Glutamatergic neuron (in vitro differentiated cells): ENCODE results near the gene ZNF804B. TPM values are rescaled to one million over a fixed set of nuclear protein-coding genes. Genes with fewer than 3 reads are reported as not detected.

Experiments
- DNase-seq: peaks from one replicate; pipeline ENCODE4 v3.0.0; 2022
- H3K27ac Mint-ChIP-seq: one replicate; pipeline ENCODE4 v1.8.0; 2020; ENCODE audit warnings: mild to moderate bottlenecking, mixed read lengths, inconsistent platforms; ENCODE audit not compliant: unreplicated experiment
- H3K27me3 Mint-ChIP-seq: one replicate; pipeline ENCODE4 v1.8.0; 2020; ENCODE audit warnings: mild to moderate bottlenecking, moderate library complexity, mixed read lengths, inconsistent platforms; ENCODE audit not compliant: unreplicated experiment
- H3K36me3 Mint-ChIP-seq: one replicate; pipeline ENCODE4 v1.8.0; 2020; ENCODE audit warnings: mild to moderate bottlenecking, mixed read lengths, inconsistent platforms; ENCODE audit not compliant: unreplicated experiment
- H3K4me1 Mint-ChIP-seq: one replicate; pipeline ENCODE4 v1.8.0; 2020; ENCODE audit warnings: mild to moderate bottlenecking, low read depth, mixed read lengths, inconsistent platforms; ENCODE audit not compliant: unreplicated experiment
- H3K4me3 Mint-ChIP-seq: one replicate; pipeline ENCODE4 v1.8.0; 2020; ENCODE audit warnings: mild to moderate bottlenecking, mixed read lengths, inconsistent platforms; ENCODE audit not compliant: unreplicated experiment
- H3K9me3 Mint-ChIP-seq: one replicate; pipeline ENCODE4 v1.8.0; 2020; ENCODE audit warnings: mild to moderate bottlenecking, moderate library complexity, mixed read lengths, inconsistent platforms; ENCODE audit not compliant: unreplicated experiment
- total RNA-seq: library from RNA; stranded (reverse); fragmentation: NEBNext Ultra II Directional; extraction: Animal tissue kit (Norgen Biotek cat#: 25700); gene quantifications from one replicate; pipeline ENCODE4 v1.2.1, GENCODE V29; 2021; ENCODE audit not compliant: unreplicated experiment
- TF ChIP-seq, protein P1 (sequence below): fragments of 200-600 bp; sonication (generic); IDR thresholded peaks from one replicate; pipeline ENCODE4 v1.5.0; 2021; ENCODE audit not compliant: partially characterized antibody, unreplicated experiment

ZNF804B gene
- total RNA-seq, 1 donor from 2014 or later = 0.10 TPM

DNA sequence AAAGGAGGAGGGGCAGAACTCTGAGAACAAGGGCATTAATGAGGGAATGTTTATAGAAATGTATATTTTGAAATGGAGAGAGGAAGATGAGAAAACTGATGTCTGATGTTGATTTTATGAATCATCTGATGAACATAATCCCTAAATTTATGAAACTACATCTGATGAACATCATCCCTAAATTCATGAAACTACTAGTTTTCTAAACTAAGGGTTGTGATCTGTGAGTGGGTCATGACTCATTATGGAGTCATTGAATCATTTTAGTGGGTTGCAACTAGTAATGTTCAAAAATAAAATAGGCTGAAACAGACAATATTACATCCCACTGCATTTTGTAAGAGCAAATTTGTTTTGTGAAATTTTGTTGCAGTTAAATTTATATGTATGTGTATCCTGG lies 478.7 kb downstream of the ZNF804B start:
- TF ChIP-seq, protein P1, sequence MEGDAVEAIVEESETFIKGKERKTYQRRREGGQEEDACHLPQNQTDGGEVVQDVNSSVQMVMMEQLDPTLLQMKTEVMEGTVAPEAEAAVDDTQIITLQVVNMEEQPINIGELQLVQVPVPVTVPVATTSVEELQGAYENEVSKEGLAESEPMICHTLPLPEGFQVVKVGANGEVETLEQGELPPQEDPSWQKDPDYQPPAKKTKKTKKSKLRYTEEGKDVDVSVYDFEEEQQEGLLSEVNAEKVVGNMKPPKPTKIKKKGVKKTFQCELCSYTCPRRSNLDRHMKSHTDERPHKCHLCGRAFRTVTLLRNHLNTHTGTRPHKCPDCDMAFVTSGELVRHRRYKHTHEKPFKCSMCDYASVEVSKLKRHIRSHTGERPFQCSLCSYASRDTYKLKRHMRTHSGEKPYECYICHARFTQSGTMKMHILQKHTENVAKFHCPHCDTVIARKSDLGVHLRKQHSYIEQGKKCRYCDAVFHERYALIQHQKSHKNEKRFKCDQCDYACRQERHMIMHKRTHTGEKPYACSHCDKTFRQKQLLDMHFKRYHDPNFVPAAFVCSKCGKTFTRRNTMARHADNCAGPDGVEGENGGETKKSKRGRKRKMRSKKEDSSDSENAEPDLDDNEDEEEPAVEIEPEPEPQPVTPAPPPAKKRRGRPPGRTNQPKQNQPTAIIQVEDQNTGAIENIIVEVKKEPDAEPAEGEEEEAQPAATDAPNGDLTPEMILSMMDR = no peak
- H3K27ac Mint-ChIP-seq = no peak overlapping the region
- no peaks in the 10 kb centered on the region for H3K36me3 Mint-ChIP-seq

GRCh38 chr7:89246196-89246595 lies 486.7 kb downstream of the ZNF804B start:
- H3K36me3 Mint-ChIP-seq = no peaks in the 10 kb centered on the region
- H3K4me3 Mint-ChIP-seq = no peak overlapping the region
- H3K27me3 Mint-ChIP-seq = no peaks in the 10 kb centered on the region
- TF ChIP-seq, protein P1 = no peak
- DNase-seq = no peak
- H3K9me3 Mint-ChIP-seq = no peaks in the 10 kb centered on the region
- no peak overlapping the region for H3K27ac Mint-ChIP-seq
- no peaks in the 10 kb centered on the region for H3K4me1 Mint-ChIP-seq

More for the DNA sequence above, 478.7 kb downstream of the ZNF804B start:
- no peaks in the 10 kb centered on the region for H3K27me3 Mint-ChIP-seq
- no peak overlapping the region for H3K4me3 Mint-ChIP-seq
- no peaks in the 10 kb centered on the region for H3K4me1 Mint-ChIP-seq
- no peaks in the 10 kb centered on the region for H3K9me3 Mint-ChIP-seq
- no peak for DNase-seq

DNA sequence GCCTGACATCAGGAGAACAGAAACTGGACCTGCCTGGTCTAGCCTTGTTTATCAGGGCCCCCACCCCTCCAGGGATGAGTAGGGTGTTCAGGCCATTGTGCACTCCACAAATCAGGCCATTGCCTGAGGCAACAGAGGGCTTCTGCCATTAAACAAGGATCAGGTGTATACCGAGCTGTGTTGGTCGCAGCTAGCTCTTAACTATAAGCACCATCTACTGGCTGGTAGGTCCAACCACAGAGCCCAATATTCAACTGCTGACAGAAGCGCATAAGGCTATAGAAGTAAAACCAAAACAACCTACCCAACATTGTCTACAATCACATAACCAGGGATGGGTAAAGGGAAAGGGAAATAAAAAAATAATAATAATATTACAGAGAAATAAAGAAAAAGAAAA lies 487.7 kb downstream of the ZNF804B start:
- Mint-ChIP-seq H3K27ac (no peak overlapping the region), H3K4me3 (no peak overlapping the region), H3K27me3 (no peaks in the 10 kb centered on the region), H3K4me1 (no peaks in the 10 kb centered on the region), H3K9me3 (no peaks in the 10 kb centered on the region), H3K36me3 (no peaks in the 10 kb centered on the region)
- TF ChIP-seq, protein P1 = no peak
- no peak for DNase-seq

DNA sequence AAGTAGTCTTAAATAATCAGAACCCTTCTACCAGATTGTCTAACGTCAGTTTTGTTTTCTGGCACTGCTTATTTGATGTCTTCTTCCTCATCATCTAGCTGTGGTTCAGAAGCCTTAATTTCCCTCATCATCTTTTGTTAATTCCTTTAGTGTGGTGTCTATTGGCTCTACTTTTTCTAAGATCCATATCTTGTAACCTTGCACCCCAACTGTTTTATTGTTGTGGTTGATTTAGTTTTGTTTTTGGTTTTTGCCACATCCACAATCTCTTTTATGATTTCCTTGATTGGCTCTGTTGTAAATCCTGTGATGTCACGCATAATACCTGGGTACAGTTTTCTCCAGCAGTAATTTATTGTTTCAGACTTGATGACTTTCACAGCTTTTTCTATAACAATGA lies 499.6 kb downstream of the ZNF804B start:
- TF ChIP-seq, protein P1 = no peak
- Mint-ChIP-seq H3K36me3 (no peaks in the 10 kb centered on the region), H3K27ac (no peak overlapping the region), H3K4me1 (no peaks in the 10 kb centered on the region), H3K4me3 (no peak overlapping the region), H3K27me3 (no peaks in the 10 kb centered on the region), H3K9me3 (peaks cover 2% of the 10 kb centered on the region)
- no peak for DNase-seq

DNA sequence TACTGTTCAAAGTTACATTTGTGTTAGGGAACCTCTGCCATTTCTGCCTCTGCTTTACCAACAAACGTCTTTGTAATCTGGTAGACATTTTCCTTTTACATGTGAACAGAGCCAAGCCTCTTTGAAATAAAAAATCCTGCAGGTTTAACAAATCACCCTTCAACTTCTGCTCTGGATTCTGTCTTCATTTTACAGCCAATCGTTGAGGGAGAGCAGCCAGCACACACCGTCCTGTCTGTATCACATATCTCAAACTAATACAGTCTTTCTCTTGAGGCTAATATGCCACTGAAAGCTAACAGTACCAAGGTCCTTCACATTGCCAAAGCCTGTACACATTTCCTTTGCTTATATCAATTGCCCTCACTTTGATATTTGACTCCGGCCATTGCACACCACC lies 504.6 kb downstream of the ZNF804B start:
- no peak for DNase-seq
- peaks cover 3% of the 10 kb centered on the region for H3K4me1 Mint-ChIP-seq
- H3K9me3 Mint-ChIP-seq = peaks cover under 1% of the 10 kb centered on the region
- no peaks in the 10 kb centered on the region for H3K36me3 Mint-ChIP-seq
- TF ChIP-seq, protein P1 = no peak
- no peak overlapping the region for H3K4me3 Mint-ChIP-seq
- H3K27me3 Mint-ChIP-seq = no peaks in the 10 kb centered on the region
- no peak overlapping the region for H3K27ac Mint-ChIP-seq
